Stomach (tissue), 9 donors: ENCODE data around the gene IFI6. TPM values are rescaled to one million over a fixed set of nuclear protein-coding genes. Genes with fewer than 3 reads are reported as not detected.

Experiments
- DNase-seq, 2 donors: peaks; one replicate each; pipeline versions ENCODE4 v3.0.0 to v3.0.0-alpha.2; 2013 to 2019
- H3K27ac ChIP-seq, 5 donors: fragments of 200-600 bp in 4 of 5; sonication (generic) in 4 of 5; one replicate each; pipeline ENCODE4 v1.5.1; 2013 to 2019; ENCODE audit warnings: mild to moderate bottlenecking in 1 of 5, moderate library complexity in 1 of 5
- H3K27me3 ChIP-seq, 3 donors: fragments of 200-600 bp; sonication (generic); one replicate each; pipeline ENCODE4 v1.5.1; 2017 to 2019; ENCODE audit warnings: mixed run types in 1 of 3
- H3K36me3 ChIP-seq, 4 donors: fragments of 200-600 bp; sonication (generic); 1 replicate in 3 of 4; 2 replicates in 1 of 4; pipeline ENCODE4 v1.5.1; 2016 to 2019
- H3K4me1 ChIP-seq, 4 donors: fragments of 200-600 bp; sonication (generic); one replicate each; pipeline ENCODE4 v1.5.1; 2016 to 2019
- H3K4me3 ChIP-seq, 4 donors: fragments of 200-600 bp; sonication (generic) in 3 of 4; one replicate each; pipeline ENCODE4 v1.5.1; 2016 to 2019; ENCODE audit warnings: mild to moderate bottlenecking in 1 of 4
- H3K9me3 ChIP-seq, 4 donors: fragments of 200-600 bp; sonication (generic); one replicate each; pipeline ENCODE4 v1.5.1; 2016 to 2019
- CTCF ChIP-seq, 7 experiments: fragments of 450-650 bp in 4 of 7; fragments of 200-600 bp in 3 of 7; sonication (generic) in 3 of 7; IDR thresholded peaks; one replicate each; pipeline ENCODE4 v1.5.1; 2016 to 2019; ENCODE audit warnings: antibody characterized with exemption in 7 of 7, control low read depth in 2 of 7, mild to moderate bottlenecking in 1 of 7
- EP300 ChIP-seq: sonication (generic); formaldehyde crosslinking; IDR thresholded peaks from one replicate; pipeline ENCODE4 v1.6.1; 2017; ENCODE audit warnings: antibody characterized with exemption
- POLR2A ChIP-seq, 4 donors: fragments of 450-650 bp; IDR thresholded peaks; one replicate each; pipeline ENCODE4 v1.6.1; 2016; ENCODE audit warnings: antibody characterized with exemption in 4 of 4, control low read depth in 2 of 4, mild to moderate bottlenecking in 1 of 4, moderate library complexity in 1 of 4
- POLR2AphosphoS5 ChIP-seq, 3 donors: sonication (generic); formaldehyde crosslinking; IDR thresholded peaks; one replicate each; pipeline ENCODE4 v1.6.1; 2016; ENCODE audit warnings: antibody characterized with exemption in 3 of 3
- WGBS, 5 donors: extraction: QIAGEN DNeasy Blood & Tissue Kit in 3 of 5; methylation state at CpG; one replicate each; pipeline versions ENCODE4 v1.1.5 to v1.1.7; 2013 to 2018; 5-methylcytosine and 5-hydroxymethylcytosine counted together
- intact Hi-C: fragments of 100-400 bp; cut with DNase I; formaldehyde crosslinking; loops from one replicate; pipeline ENCODE4 v1.15.1; 2023; ENCODE audit warnings: low total_unique reads
- polyA plus RNA-seq, 3 donors: library from polyadenylated mRNA; stranded (reverse); fragments of 200-250 nt; gene quantifications; one replicate each; pipeline ENCODE4 v1.2.3, GENCODE V29; 2013
- small RNA-seq, 4 donors: library from RNA; depleted of rRNA; stranded (forward); fragments of <200 nt; gene quantifications; one replicate each; pipeline ENCODE3, GENCODE V24; 2016
- total RNA-seq, 5 donors: library from RNA; depleted of rRNA; stranded (reverse); fragments of >200 nt; gene quantifications; one replicate each; pipeline versions ENCODE4 v1.1.0 to v1.2.3, GENCODE V29; 2014 to 2016
- donor health status: healthy with polysubstance abuse.
- donor health status: Bipolar disorder and iron deficiency.
- donor health status: healthy.

The IFI6 gene
- total and polyA plus RNA-seq, 8 donors = 6.1 to 95.2 (median 40.0) TPM; not detected in 1

- H3K9me3 ChIP-seq = no peaks in the 10 kb centered on the region
- no peak overlapping the region for H3K4me3 ChIP-seq
- TF ChIP-seq POLR2AphosphoS5 (IDR thresholded peaks at IDR 0.05) (no peak), EP300 (no peak), POLR2A (IDR thresholded peaks at IDR 0.05) (no peak), CTCF (IDR thresholded peaks at IDR 0.05) (no peak)
- WGBS, 5 donors = 72 to 80% (median 76%) methylated on average over 14 of the region's 14 CpGs
- H3K36me3 ChIP-seq = peaks cover 0 to 4% (median 0%) of the 10 kb centered on the region in 4 donors
- no peaks in the 10 kb centered on the region for H3K27me3 ChIP-seq
- peak overlapping the region in 1 of 5 donors; percentile 14 for H3K27ac ChIP-seq
- intact Hi-C loops = loop anchor here (5.0 kb wide), 1 partner anchor 44 kb away; no protein-coding TSS in a partner anchor
- peak in 1 of 2 donors; percentile 53 for DNase-seq
- peaks cover 0 to 44% (median 8%) of the 10 kb centered on the region in 4 donors for H3K4me1 ChIP-seq
Measured at GRCh38 chr1:27618341-27619082, 53.5 kb downstream of the IFI6 start.

GRCh38 chr1:27617420-27617819, 54.6 kb downstream of the IFI6 start:
- Histone ChIP-seq H3K27ac (no peak overlapping the region), H3K27me3 (no peaks in the 10 kb centered on the region), H3K4me3 (no peak overlapping the region), H3K4me1 (peaks cover 0 to 37% (median 8%) of the 10 kb centered on the region in 4 donors), H3K36me3 (peaks cover 0 to 11% (median 4%) of the 10 kb centered on the region in 4 donors), H3K9me3 (no peaks in the 10 kb centered on the region)
- TF ChIP-seq POLR2A (IDR thresholded peaks at IDR 0.05) (no peak), EP300 (no peak), CTCF (IDR thresholded peaks at IDR 0.05) (no peak), POLR2AphosphoS5 (IDR thresholded peaks at IDR 0.05) (no peak)
- DNase-seq = no peak
- WGBS, 5 donors = 82 to 97% (median 91%) methylated on average over 2 of the region's 2 CpGs
- intact Hi-C loops = loop anchor here (5.0 kb wide), 1 partner anchor 45 kb away; no protein-coding TSS in a partner anchor

GRCh38 chr1:27616441-27616840, 55.6 kb downstream of the IFI6 start:
- no peaks in the 10 kb centered on the region for H3K9me3 ChIP-seq
- peaks cover 0 to 32% (median 5%) of the 10 kb centered on the region in 4 donors for H3K4me1 ChIP-seq
- peak in 1 of 2 donors; percentile 16 for DNase-seq
- H3K4me3 ChIP-seq = no peak overlapping the region
- no peaks in the 10 kb centered on the region for H3K27me3 ChIP-seq
- 92 to 100% (median 93%) methylated on average over 2 of the region's 2 CpGs for WGBS, 5 donors
- H3K36me3 ChIP-seq = peaks cover 0 to 18% (median 4%) of the 10 kb centered on the region in 4 donors
- TF ChIP-seq POLR2AphosphoS5 (IDR thresholded peaks at IDR 0.05) = no peak
- no peak for TF ChIP-seq POLR2A (IDR thresholded peaks at IDR 0.05)
- TF ChIP-seq CTCF (IDR thresholded peaks at IDR 0.05) = no peak
- no peak for TF ChIP-seq EP300
- H3K27ac ChIP-seq = no peak overlapping the region
- intact Hi-C loops = loop anchor here (5.0 kb wide), 1 partner anchor 46 kb away; no protein-coding TSS in a partner anchor

Small RNA genes lying within 50 kb of the gene (small RNA-seq; reads per million reads assigned to genes)
- gene AL031729.1 (0 reads per million in 4 donors), gene RNU6-424P (0 reads per million in 4 donors), gene RNU6-949P (0 reads per million in 4 donors)

Other genes starting within 250 kb of the IFI6 start
- gene WASF2, start 182.0 kb downstream of the IFI6 start, total RNA-seq = 10 to 100 TPM; 47.0 to 82.1 (median 65.3) TPM
- gene WASF2, start 182.0 kb downstream of the IFI6 start, polyA plus RNA-seq = 10 to 100 TPM; 24.7 to 31.9 (median 25.7) TPM
- gene AHDC1, start 68.0 kb downstream of the IFI6 start, total RNA-seq = 10 to 100 TPM; 10.8 to 95.0 (median 35.1) TPM
- 10 to 100 TPM in 1 of 3 donors, 1 to 10 TPM in 2; 5.8 to 10.3 (median 8.3) TPM for gene AHDC1, start 68.0 kb downstream of the IFI6 start, polyA plus RNA-seq
- 1 to 10 TPM in 3 of 5 donors, not detected in 2; 6.7 to 8.8 (median 7.0) TPM for gene FGR, start 37.0 kb downstream of the IFI6 start, total RNA-seq
- 1 to 10 TPM; 3.1 to 9.9 (median 4.6) TPM for gene FGR, start 37.0 kb downstream of the IFI6 start, polyA plus RNA-seq
- 100 to 1,000 TPM in 1 of 5 donors, 10 to 100 TPM in 4; 11.2 to 125 (median 18.5) TPM for gene FAM76A, start 53.8 kb upstream of the IFI6 start, total RNA-seq
- 1 to 10 TPM; 3.7 to 7.8 (median 4.0) TPM for gene FAM76A, start 53.8 kb upstream of the IFI6 start, polyA plus RNA-seq
- gene STX12, start 101.0 kb upstream of the IFI6 start, total RNA-seq = 100 to 1,000 TPM in 2 of 5 donors, 10 to 100 TPM in 3; 10.7 to 312 (median 94.2) TPM
- 100 to 1,000 TPM in 1 of 3 donors, 10 to 100 TPM in 2; 22.2 to 117 (median 84.2) TPM for gene STX12, start 101.0 kb upstream of the IFI6 start, polyA plus RNA-seq
- 10 to 100 TPM in 3 of 5 donors, 1 to 10 TPM in 1, under 1 TPM in 1; 0.58 to 40.0 (median 22.7) TPM for gene PPP1R8, start 158.6 kb upstream of the IFI6 start, total RNA-seq
- gene PPP1R8, start 158.6 kb upstream of the IFI6 start, polyA plus RNA-seq = 10 to 100 TPM; 20.4 to 25.1 (median 21.8) TPM
- gene THEMIS2, start 200.4 kb upstream of the IFI6 start, total RNA-seq = 10 to 100 TPM in 3 of 5 donors, 1 to 10 TPM in 2; 5.3 to 44.0 (median 17.6) TPM
- gene THEMIS2, start 200.4 kb upstream of the IFI6 start, polyA plus RNA-seq = 10 to 100 TPM in 2 of 3 donors, 1 to 10 TPM in 1; 9.8 to 18.2 (median 15.6) TPM
- 10 to 100 TPM in 2 of 5 donors, 1 to 10 TPM in 2, under 1 TPM in 1; 0.58 to 44.4 (median 4.0) TPM for gene RPA2, start 242.4 kb upstream of the IFI6 start, total RNA-seq
- 10 to 100 TPM; 21.9 to 37.6 (median 29.1) TPM for gene RPA2, start 242.4 kb upstream of the IFI6 start, polyA plus RNA-seq